ENCODE results near the gene PLD1.
A peak's percentile ranks its signal among the peaks of the same experiment; 100 is the strongest.

Gene PLD1

GRCh38 chr3:171845481-171846284, 35.4 kb upstream of the PLD1 start:
- Histone ChIP-seq H3K36me3 (ENCODE audit: control insufficient read depth, insufficient read depth, low read length) (no peaks in the 10 kb centered on the region), H3K27ac (ENCODE audit: low read depth, low read length) (no peak overlapping the region), H3K4me1 (ENCODE audit: control insufficient read depth, insufficient read depth, low read length) (peaks cover 5% of the 10 kb centered on the region), H3K9ac (ENCODE audit: low read length) (no peak overlapping the region), H3K4me3 (ENCODE audit: low read length) (no peak overlapping the region), H3K27me3 (ENCODE audit: control insufficient read depth, insufficient read depth, low read length) (no peaks in the 10 kb centered on the region)

- H3K4me1 ChIP-seq (ENCODE audit: control insufficient read depth, insufficient read depth, low read length) = peaks cover 5% of the 10 kb centered on the region
- no peaks in the 10 kb centered on the region for H3K36me3 ChIP-seq (ENCODE audit: control insufficient read depth, insufficient read depth, low read length)
- no peak overlapping the region for H3K9ac ChIP-seq (ENCODE audit: low read length)
- no peak overlapping the region for H3K27ac ChIP-seq (ENCODE audit: low read depth, low read length)
- H3K27me3 ChIP-seq (ENCODE audit: control insufficient read depth, insufficient read depth, low read length) = no peaks in the 10 kb centered on the region
- H3K4me3 ChIP-seq (ENCODE audit: low read length) = no peak overlapping the region
These were observed 34.6 kb upstream of the PLD1 start for GRCh38 chr3:171844873-171845272.

- no peak within 1 kb of the TSS for H3K9ac ChIP-seq (ENCODE audit: low read length)
- no peaks in the 10 kb centered on the region for H3K27me3 ChIP-seq (ENCODE audit: control insufficient read depth, insufficient read depth, low read length)
- peaks cover 5% of the 10 kb centered on the region for H3K4me1 ChIP-seq (ENCODE audit: control insufficient read depth, insufficient read depth, low read length)
- peak within 1 kb of the TSS; percentile 63 for H3K27ac ChIP-seq (ENCODE audit: low read depth, low read length)
- no peak within 1 kb of the TSS for H3K4me3 ChIP-seq (ENCODE audit: low read length)
- H3K36me3 ChIP-seq (ENCODE audit: control insufficient read depth, insufficient read depth, low read length) = no peaks in the 10 kb centered on the region
These were observed 32.7 kb upstream of the PLD1 start, which contains the start of gene TMEM212 for GRCh38 chr3:171842864-171843518. TSS of gene TMEM212 (plus strand) at chr3:171843349. CDS start at chr3:171843384, 35 bp downstream.

- Histone ChIP-seq H3K27me3 (ENCODE audit: control insufficient read depth, insufficient read depth, low read length) (no peaks in the 10 kb centered on the region), H3K4me1 (ENCODE audit: control insufficient read depth, insufficient read depth, low read length) (peaks cover 9% of the 10 kb centered on the region), H3K27ac (ENCODE audit: low read depth, low read length) (peak overlapping the region; percentile 32), H3K36me3 (ENCODE audit: control insufficient read depth, insufficient read depth, low read length) (no peaks in the 10 kb centered on the region), H3K4me3 (ENCODE audit: low read length) (no peak overlapping the region), H3K9ac (ENCODE audit: low read length) (no peak overlapping the region)
These were observed 31.3 kb upstream of the PLD1 start for GRCh38 chr3:171841620-171842000.

GRCh38 chr3:171840811-171841619, 30.7 kb upstream of the PLD1 start:
- Histone ChIP-seq H3K4me3 (ENCODE audit: low read length) (no peak overlapping the region), H3K36me3 (ENCODE audit: control insufficient read depth, insufficient read depth, low read length) (no peaks in the 10 kb centered on the region), H3K27me3 (ENCODE audit: control insufficient read depth, insufficient read depth, low read length) (no peaks in the 10 kb centered on the region), H3K27ac (ENCODE audit: low read depth, low read length) (no peak overlapping the region), H3K4me1 (ENCODE audit: control insufficient read depth, insufficient read depth, low read length) (peaks cover 9% of the 10 kb centered on the region), H3K9ac (ENCODE audit: low read length) (no peak overlapping the region)

- no peaks in the 10 kb centered on the region for H3K27me3 ChIP-seq (ENCODE audit: control insufficient read depth, insufficient read depth, low read length)
- H3K9ac ChIP-seq (ENCODE audit: low read length) = no peak overlapping the region
- no peak overlapping the region for H3K4me3 ChIP-seq (ENCODE audit: low read length)
- H3K27ac ChIP-seq (ENCODE audit: low read depth, low read length) = no peak overlapping the region
- H3K4me1 ChIP-seq (ENCODE audit: control insufficient read depth, insufficient read depth, low read length) = peaks cover 9% of the 10 kb centered on the region
- no peaks in the 10 kb centered on the region for H3K36me3 ChIP-seq (ENCODE audit: control insufficient read depth, insufficient read depth, low read length)
These were observed 30.1 kb upstream of the PLD1 start for GRCh38 chr3:171840445-171840810.

GRCh38 chr3:171839270-171839669, 29.0 kb upstream of the PLD1 start:
- Histone ChIP-seq H3K9ac (ENCODE audit: low read length) (no peak overlapping the region), H3K27me3 (ENCODE audit: control insufficient read depth, insufficient read depth, low read length) (no peaks in the 10 kb centered on the region), H3K4me3 (ENCODE audit: low read length) (no peak overlapping the region), H3K4me1 (ENCODE audit: control insufficient read depth, insufficient read depth, low read length) (peaks cover 10% of the 10 kb centered on the region), H3K36me3 (ENCODE audit: control insufficient read depth, insufficient read depth, low read length) (no peaks in the 10 kb centered on the region), H3K27ac (ENCODE audit: low read depth, low read length) (no peak overlapping the region)

- Histone ChIP-seq H3K27me3 (ENCODE audit: control insufficient read depth, insufficient read depth, low read length) (no peaks in the 10 kb centered on the region), H3K4me1 (ENCODE audit: control insufficient read depth, insufficient read depth, low read length) (peaks cover 11% of the 10 kb centered on the region), H3K4me3 (ENCODE audit: low read length) (no peak overlapping the region), H3K9ac (ENCODE audit: low read length) (no peak overlapping the region), H3K36me3 (ENCODE audit: control insufficient read depth, insufficient read depth, low read length) (no peaks in the 10 kb centered on the region), H3K27ac (ENCODE audit: low read depth, low read length) (peak overlapping the region; percentile 77)
These were observed 28.0 kb upstream of the PLD1 start for GRCh38 chr3:171838218-171838720.

- H3K4me1 ChIP-seq (ENCODE audit: control insufficient read depth, insufficient read depth, low read length) = peaks cover 11% of the 10 kb centered on the region
- H3K27ac ChIP-seq (ENCODE audit: low read depth, low read length) = peak overlapping the region; percentile 77
- no peaks in the 10 kb centered on the region for H3K27me3 ChIP-seq (ENCODE audit: control insufficient read depth, insufficient read depth, low read length)
- no peak overlapping the region for H3K4me3 ChIP-seq (ENCODE audit: low read length)
- no peak overlapping the region for H3K9ac ChIP-seq (ENCODE audit: low read length)
- H3K36me3 ChIP-seq (ENCODE audit: control insufficient read depth, insufficient read depth, low read length) = no peaks in the 10 kb centered on the region
These were observed 27.4 kb upstream of the PLD1 start for GRCh38 chr3:171837698-171838097.

- Histone ChIP-seq H3K27ac (ENCODE audit: low read depth, low read length) (no peak overlapping the region), H3K4me1 (ENCODE audit: control insufficient read depth, insufficient read depth, low read length) (peaks cover 8% of the 10 kb centered on the region)
These were observed 26.6 kb upstream of the PLD1 start for GRCh38 chr3:171836855-171837254.

GRCh38 chr3:171835613-171836012, 25.3 kb upstream of the PLD1 start:
- Histone ChIP-seq H3K4me1 (ENCODE audit: control insufficient read depth, insufficient read depth, low read length) (peaks cover 8% of the 10 kb centered on the region), H3K36me3 (ENCODE audit: control insufficient read depth, insufficient read depth, low read length) (no peaks in the 10 kb centered on the region), H3K4me3 (ENCODE audit: low read length) (no peak overlapping the region), H3K27me3 (ENCODE audit: control insufficient read depth, insufficient read depth, low read length) (no peaks in the 10 kb centered on the region), H3K27ac (ENCODE audit: low read depth, low read length) (no peak overlapping the region), H3K9ac (ENCODE audit: low read length) (no peak overlapping the region)

More at GRCh38 chr3:171836855-171837254, 26.6 kb upstream of the PLD1 start:
- Histone ChIP-seq H3K27me3 (ENCODE audit: control insufficient read depth, insufficient read depth, low read length) (no peaks in the 10 kb centered on the region), H3K9ac (ENCODE audit: low read length) (no peak overlapping the region), H3K36me3 (ENCODE audit: control insufficient read depth, insufficient read depth, low read length) (no peaks in the 10 kb centered on the region), H3K4me3 (ENCODE audit: low read length) (no peak overlapping the region)

- Histone ChIP-seq H3K27ac (ENCODE audit: low read depth, low read length) (no peak overlapping the region), H3K36me3 (ENCODE audit: control insufficient read depth, insufficient read depth, low read length) (no peaks in the 10 kb centered on the region), H3K4me3 (ENCODE audit: low read length) (no peak overlapping the region), H3K9ac (ENCODE audit: low read length) (no peak overlapping the region), H3K27me3 (ENCODE audit: control insufficient read depth, insufficient read depth, low read length) (no peaks in the 10 kb centered on the region), H3K4me1 (ENCODE audit: control insufficient read depth, insufficient read depth, low read length) (peaks cover 8% of the 10 kb centered on the region)
These were observed 24.8 kb upstream of the PLD1 start for GRCh38 chr3:171835116-171835515.

Data from rectal smooth muscle tissue (tissue), 1 donor.